T-helper 1 cell treated with Interleukin-12 subunit alpha and Interleukin-12 subunit beta and Interleukin-4 antibody, amounts not matched to agents 30 ng/mL and 1 ng/mL, for 36 hours (primary cell): ENCODE data around the gene MAST4. TPM values are rescaled to one million over a fixed set of nuclear protein-coding genes. Genes with fewer than 3 reads are reported as not detected.

Experiments
- intact Hi-C: fragments of 100-400 bp; cut with micrococcal nuclease; formaldehyde crosslinking; loops from one replicate; pipeline ENCODE4 v1.15.1; 2024
- total RNA-seq: library from RNA; stranded (reverse); gene quantifications from 2 replicates; pipeline ENCODE4 v1.2.3, GENCODE V29; 2022

Gene MAST4
- total RNA-seq, 1 donor from 2014 or later, result 65.8 TPM

DNA sequence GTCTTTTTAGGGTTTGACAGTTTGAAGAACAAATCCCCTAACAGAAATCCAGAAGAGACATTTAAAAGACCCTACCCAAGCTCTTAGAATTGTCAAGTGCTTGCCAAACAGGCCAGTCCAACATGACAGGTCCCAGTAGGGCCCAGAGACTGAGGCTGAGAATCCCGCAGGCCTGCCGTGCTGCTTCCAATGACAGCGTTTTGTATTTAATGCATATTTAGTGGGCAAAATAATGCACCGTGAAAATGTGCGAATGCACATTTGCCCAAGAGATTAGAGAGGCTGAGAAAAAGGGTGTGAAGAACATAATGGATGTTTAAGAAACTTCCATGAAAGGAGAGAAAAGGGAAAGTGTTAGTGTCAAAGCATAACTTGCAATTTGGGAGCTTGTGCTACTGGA is 542.8 kb downstream of the MAST4 start:
- intact Hi-C loops, result no loop called here

DNA sequence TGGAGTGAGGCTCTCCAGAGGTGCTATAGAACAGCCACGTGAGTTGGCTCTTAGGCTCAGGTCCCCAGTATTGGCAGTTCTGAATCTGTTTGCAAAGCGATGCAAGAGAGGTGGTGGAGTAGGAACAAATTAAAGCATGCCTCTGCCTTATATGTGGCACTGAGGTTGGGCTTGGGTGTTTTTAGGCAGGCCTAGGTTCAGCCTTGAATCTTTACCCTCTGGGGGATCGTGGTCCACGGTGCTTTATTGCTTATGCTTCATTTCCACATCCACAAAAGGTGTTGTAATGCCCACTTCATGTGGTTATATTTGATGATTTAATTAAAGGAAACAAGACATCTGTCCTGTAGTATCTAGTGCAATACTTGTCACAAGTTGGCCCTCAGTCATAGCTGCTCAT is 544.2 kb downstream of the MAST4 start:
- intact Hi-C loops, result no loop called here

GRCh38 chr5:67141644-67142043 is 545.5 kb downstream of the MAST4 start:
- intact Hi-C loops, result no loop called here

DNA sequence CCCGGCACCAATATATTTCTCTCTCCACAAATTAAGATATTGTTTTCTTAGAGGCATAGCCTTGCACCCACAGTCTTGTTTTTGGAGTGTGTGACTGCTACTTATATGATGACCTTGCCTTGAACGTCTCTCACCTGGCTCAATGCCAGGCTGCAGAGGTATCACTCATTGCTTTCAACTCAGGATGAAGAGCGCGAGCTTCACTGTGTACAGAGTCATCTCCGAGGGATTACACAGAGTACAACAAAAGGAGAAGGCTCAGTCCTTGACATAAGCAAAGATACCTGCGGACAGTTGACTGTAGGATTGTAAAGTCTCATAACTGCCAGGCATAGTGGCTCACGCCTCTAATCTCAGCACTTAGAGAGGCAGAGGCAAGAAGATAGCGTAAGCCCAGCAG is 546.6 kb downstream of the MAST4 start:
- intact Hi-C loops, result no loop called here

GRCh38 chr5:67143549-67143948 is 547.4 kb downstream of the MAST4 start:
- intact Hi-C loops, result no loop called here

- intact Hi-C loops, result no loop called here
These were observed 548.0 kb downstream of the MAST4 start for GRCh38 chr5:67144183-67144639.

GRCh38 chr5:67146574-67146973 is 550.4 kb downstream of the MAST4 start:
- intact Hi-C loops, result no loop called here

DNA sequence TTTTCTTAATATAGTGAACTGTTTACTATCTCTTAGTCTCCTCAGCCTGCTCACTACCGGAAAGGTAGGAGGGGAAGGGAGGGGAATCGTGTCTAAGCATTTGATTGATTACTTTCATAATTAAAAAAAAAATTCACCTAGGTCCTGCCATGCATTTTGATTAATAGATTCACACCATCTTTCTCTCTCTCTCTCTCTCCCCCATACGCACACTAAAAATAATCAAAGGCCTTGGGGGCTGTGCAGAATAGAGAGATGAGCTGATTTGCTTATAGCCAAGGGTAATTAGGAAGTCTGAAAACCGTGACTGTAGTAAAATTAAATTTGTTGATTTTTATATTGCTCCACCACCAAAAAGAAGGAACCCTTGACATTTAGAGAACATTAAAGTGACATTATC is 550.8 kb downstream of the MAST4 start:
- intact Hi-C loops, result no loop called here

DNA sequence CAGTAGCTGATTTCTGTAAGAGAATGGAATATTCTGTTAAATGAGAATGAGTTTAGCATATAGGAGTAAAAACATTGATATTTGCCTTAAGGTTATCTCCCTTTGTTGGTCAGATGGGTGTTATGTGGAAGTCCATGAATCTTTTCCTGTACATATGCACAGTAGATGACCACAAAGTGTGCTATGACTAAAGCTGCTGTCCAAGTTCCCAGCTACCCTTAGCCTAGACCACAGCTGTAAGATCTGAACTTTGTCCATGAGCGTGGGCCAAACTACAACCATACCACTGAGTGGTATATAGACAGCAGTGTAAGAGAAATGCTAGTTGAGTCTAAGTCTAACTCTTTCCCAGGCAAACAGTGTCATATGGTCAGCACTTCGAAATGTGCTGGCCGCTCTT is 551.6 kb downstream of the MAST4 start:
- intact Hi-C loops, result no loop called here

GRCh38 chr5:67149057-67149950 is 553.1 kb downstream of the MAST4 start:
- intact Hi-C loops, result no loop called here

- intact Hi-C loops, result no loop called here
These were observed 553.8 kb downstream of the MAST4 start for GRCh38 chr5:67149951-67150523.

DNA sequence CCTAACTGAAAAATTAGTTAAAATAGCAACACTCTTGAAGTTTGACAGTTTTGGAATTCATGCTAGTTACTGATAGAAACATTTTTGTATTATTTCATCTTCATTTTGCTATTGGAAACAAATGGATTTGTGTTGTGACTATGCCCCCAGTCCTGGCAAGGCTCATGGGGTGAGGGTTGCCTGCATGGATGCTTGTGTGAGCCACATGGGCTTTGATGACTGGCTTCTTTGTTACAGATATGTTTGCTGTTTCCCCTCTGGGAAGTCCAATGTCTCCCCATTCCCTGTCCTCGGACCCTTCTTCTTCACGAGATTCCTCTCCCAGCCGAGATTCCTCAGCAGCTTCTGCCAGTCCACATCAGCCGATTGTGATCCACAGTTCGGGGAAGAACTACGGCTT is 556.2 kb downstream of the MAST4 start:
- intact Hi-C loops, result no loop called here

GRCh38 chr5:67153292-67153691 is 557.1 kb downstream of the MAST4 start:
- intact Hi-C loops, result no loop called here

DNA sequence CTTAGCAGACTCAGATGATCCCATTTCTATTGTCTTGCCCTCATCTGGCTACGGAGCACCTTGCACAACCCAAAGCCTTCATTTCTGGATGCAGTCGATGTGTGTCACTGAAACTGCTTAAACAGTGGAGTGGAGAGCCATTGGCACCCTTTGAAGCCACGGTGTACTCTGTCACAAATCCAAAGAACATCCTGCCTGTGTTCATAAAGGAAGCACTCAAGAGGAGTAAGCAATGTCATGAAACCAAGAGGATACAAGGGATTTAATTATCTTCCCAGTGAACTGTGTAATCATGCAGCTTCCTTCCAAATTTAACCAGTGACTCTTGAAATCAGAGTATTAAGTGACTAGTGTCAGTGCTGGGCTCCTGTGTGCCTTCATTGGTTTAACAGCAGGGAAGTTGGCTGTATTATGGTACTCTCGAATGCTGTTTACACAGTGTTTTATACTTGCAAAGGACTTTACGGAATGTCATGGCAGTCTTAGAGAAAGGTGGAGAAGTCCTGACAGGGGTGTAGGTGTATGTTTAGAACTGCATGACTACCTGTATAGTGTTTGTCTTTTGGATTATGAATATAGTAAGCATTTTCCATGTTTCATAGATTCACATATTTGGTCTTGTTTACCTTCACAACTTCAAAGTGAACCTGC is 558.5 kb downstream of the MAST4 start:
- intact Hi-C loops, result loop anchor here (5.0 kb wide), 1 partner anchor 847 kb away; no protein-coding TSS in a partner anchor

DNA sequence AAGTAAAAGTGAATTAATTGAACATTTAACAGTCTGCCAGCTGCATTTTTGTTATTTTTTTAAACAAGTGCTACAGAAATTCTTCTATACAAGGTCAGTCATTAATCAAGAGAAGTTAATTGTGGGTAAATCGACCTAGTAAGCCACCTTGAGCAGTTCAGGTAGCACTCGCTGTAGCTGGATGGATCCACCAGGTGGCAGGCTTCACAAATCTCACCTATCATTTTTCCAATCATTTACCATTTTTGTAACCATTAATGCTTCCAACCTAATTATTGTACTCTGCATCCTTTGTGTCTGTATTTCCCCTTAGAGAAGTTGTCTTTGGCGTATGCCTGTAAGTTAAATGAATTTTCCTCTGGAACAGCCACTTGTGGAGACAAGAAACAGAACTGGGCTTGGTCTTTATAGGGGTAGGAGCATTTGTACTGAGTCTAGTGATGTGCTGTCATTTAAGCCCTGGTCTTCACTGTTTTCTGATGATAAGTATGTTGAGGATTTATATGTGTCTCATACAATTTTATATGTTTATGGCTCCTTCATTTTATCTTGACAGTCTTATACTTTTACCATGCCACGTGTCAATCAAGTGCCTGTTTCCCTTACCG is 560.9 kb downstream of the MAST4 start:
- intact Hi-C loops, result loop anchor here (1.0 to 5.0 kb wide), 5 partner anchors 9 to 850 kb away; no protein-coding TSS in a partner anchor

GRCh38 chr5:67160272-67160671 is 564.1 kb downstream of the MAST4 start:
- intact Hi-C loops, result loop anchor here (10.0 kb wide), 3 partner anchors 355 to 1205 kb away; partner anchors contain the start of gene SREK1

DNA sequence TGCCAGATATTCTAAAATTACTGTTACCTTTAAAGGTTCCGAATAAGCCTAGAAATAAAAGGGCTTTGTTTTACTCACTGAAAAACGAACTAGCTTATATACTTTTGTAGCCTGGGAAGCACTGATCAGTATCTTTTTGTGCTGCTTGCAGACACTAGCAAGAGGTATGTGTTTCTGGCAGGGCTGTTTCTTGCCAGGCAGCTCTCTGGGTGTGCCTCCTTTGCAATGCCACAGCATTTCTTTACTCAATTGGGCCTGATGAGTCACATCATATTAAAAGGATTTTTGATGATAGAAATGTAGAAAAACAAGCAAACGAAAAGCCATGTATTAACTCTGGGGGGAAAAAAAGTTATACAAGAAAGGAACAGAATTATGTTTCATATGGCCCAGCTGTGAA is 564.8 kb downstream of the MAST4 start:
- intact Hi-C loops, result loop anchor here (1.0 to 10.0 kb wide), 4 partner anchors 48 to 1204 kb away; partner anchors contain the start of gene SREK1

- intact Hi-C loops, result loop anchor here (1.0 to 10.0 kb wide), 4 partner anchors 48 to 1203 kb away; partner anchors contain the start of gene SREK1
These were observed 565.6 kb downstream of the MAST4 start for GRCh38 chr5:67161767-67162166.

DNA sequence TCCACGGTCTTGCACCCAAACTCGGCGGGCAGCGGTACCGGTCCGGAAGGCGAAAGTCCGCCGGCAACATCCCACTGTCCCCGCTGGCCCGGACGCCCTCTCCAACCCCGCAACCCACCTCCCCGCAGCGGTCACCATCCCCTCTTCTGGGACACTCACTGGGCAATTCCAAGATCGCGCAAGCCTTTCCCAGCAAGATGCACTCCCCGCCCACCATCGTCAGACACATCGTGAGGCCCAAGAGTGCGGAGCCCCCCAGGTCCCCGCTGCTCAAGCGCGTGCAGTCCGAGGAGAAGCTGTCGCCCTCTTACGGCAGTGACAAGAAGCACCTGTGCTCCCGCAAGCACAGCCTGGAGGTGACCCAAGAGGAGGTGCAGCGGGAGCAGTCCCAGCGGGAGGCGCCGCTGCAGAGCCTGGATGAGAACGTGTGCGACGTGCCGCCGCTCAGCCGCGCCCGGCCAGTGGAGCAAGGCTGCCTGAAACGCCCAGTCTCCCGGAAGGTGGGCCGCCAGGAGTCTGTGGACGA is 567.1 kb downstream of the MAST4 start:
- intact Hi-C loops, result loop anchor here (10.0 kb wide), 3 partner anchors 352 to 1202 kb away; partner anchors contain the start of gene SREK1

DNA sequence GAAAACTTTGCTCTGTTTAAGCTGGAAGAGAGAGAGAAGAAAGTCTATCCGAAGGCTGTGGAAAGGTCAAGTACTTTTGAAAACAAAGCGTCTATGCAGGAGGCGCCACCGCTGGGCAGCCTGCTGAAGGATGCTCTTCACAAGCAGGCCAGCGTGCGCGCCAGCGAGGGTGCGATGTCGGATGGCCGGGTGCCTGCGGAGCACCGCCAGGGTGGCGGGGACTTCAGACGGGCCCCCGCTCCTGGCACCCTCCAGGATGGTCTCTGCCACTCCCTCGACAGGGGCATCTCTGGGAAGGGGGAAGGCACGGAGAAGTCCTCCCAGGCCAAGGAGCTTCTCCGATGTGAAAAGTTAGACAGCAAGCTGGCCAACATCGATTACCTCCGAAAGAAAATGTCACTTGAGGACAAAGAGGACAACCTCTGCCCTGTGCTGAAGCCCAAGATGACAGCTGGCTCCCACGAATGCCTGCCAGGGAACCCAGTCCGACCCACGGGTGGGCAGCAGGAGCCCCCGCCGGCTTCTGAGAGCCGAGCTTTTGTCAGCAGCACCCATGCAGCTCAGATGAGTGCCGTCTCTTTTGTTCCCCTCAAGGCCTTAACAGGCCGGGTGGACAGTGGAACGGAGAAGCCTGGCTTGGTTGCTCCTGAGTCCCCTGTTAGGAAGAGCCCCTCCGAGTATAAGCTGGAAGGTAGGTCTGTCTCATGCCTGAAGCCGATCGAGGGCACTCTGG is 567.8 kb downstream of the MAST4 start:
- intact Hi-C loops, result loop anchor here (10.0 kb wide), 3 partner anchors 351 to 1201 kb away; partner anchors contain the start of gene SREK1
